ENCODE measurements around the gene AGRP. TPM values are rescaled to one million over a fixed set of nuclear protein-coding genes. Genes with fewer than 3 reads are reported as not detected.
A peak's percentile ranks its signal among the peaks of the same experiment; 100 is the strongest.

AGRP gene
- total and polyA plus RNA-seq, 12 donors = 2.9 to 98.1 (median 10.4) TPM

DNA sequence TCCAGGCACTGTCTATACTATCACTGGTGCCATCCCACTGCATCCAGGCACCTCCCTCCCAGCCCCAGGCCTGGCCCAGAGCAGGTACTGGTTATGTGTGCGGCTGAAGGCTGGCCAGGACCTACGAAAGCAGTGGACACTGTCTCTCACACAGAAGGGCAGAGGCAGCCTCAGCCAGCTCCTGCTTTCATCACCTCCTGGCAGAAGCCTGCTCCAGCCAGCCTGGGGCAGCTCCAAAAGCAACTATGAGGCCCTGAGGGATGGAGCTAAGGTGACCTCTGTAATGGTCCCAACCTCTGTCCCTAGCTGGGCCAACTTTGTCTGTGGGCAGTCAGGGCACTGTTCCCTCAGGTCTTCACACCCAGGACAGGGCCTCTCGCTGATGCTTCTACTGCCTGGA is 33.6 kb downstream of the AGRP start:
- no peak for TF ChIP-seq POLR2A (IDR thresholded peaks at IDR 0.05)
- TF ChIP-seq, protein P1, sequence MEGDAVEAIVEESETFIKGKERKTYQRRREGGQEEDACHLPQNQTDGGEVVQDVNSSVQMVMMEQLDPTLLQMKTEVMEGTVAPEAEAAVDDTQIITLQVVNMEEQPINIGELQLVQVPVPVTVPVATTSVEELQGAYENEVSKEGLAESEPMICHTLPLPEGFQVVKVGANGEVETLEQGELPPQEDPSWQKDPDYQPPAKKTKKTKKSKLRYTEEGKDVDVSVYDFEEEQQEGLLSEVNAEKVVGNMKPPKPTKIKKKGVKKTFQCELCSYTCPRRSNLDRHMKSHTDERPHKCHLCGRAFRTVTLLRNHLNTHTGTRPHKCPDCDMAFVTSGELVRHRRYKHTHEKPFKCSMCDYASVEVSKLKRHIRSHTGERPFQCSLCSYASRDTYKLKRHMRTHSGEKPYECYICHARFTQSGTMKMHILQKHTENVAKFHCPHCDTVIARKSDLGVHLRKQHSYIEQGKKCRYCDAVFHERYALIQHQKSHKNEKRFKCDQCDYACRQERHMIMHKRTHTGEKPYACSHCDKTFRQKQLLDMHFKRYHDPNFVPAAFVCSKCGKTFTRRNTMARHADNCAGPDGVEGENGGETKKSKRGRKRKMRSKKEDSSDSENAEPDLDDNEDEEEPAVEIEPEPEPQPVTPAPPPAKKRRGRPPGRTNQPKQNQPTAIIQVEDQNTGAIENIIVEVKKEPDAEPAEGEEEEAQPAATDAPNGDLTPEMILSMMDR (IDR thresholded peaks at IDR 0.05) = no peak
- no peaks in the 10 kb centered on the region for H3K9me3 ChIP-seq (replicated peaks in 1 of 3)
- H3K27me3 ChIP-seq = no peaks in the 10 kb centered on the region
- intact Hi-C loops (cut with DNase I) = no loop called here
- peaks cover 0 to 22% of the 10 kb centered on the region in 2 donors for H3K36me3 ChIP-seq (replicated peaks in 1 of 2)
- 25 to 63% (median 54%) methylated on average over 2 to 3 of the region's 3 CpGs for WGBS, 4 donors
- DNase-seq = peak in 6 of 7 donors; percentile 66 to 86 (median 70)
- no peak overlapping the region for H3K4me3 ChIP-seq
- peaks cover 56 to 72% of the 10 kb centered on the region in 2 donors for H3K4me1 ChIP-seq (replicated peaks in 1 of 2)
- H3K27ac ChIP-seq = peak overlapping the region in 4 of 5 donors; percentile 1 to 71 (median 54)

DNA sequence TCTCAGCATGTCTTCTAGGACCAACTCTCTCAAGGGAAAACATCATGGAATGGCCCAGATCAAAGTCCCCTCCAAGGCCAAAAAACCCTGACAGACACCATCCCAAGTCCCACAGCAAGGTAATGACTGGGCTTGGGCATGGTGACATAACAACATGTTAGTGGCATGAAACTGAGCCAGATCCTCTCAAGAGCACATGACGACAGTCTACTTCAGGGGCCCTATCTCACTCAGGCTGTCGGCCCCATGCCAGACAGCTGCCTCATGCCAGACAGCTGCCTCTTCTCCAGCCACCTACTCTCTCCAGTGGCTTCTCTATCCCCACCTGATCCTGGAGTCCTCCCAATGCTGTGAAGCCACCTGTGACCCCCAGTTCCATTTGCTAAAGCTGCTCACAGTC is 34.0 kb downstream of the AGRP start:
- H3K27ac ChIP-seq = peak overlapping the region in 4 of 5 donors; percentile 1 to 71 (median 54)
- H3K9me3 ChIP-seq (replicated peaks in 1 of 3) = no peaks in the 10 kb centered on the region
- peaks cover 60 to 76% of the 10 kb centered on the region in 2 donors for H3K4me1 ChIP-seq (replicated peaks in 1 of 2)
- WGBS, 4 donors = 6 to 35% (median 18%) methylated on average over 2 of the region's 2 CpGs
- H3K36me3 ChIP-seq (replicated peaks in 1 of 2) = peaks cover 0 to 24% of the 10 kb centered on the region in 2 donors
- TF ChIP-seq POLR2A (IDR thresholded peaks at IDR 0.05) = no peak
- TF ChIP-seq, protein P1 (IDR thresholded peaks at IDR 0.05) = no peak
- DNase-seq = peak; percentile 53 to 87 (median 61)
- no peaks in the 10 kb centered on the region for H3K27me3 ChIP-seq
- H3K4me3 ChIP-seq = no peak overlapping the region
- intact Hi-C loops (cut with DNase I) = no loop called here

DNA sequence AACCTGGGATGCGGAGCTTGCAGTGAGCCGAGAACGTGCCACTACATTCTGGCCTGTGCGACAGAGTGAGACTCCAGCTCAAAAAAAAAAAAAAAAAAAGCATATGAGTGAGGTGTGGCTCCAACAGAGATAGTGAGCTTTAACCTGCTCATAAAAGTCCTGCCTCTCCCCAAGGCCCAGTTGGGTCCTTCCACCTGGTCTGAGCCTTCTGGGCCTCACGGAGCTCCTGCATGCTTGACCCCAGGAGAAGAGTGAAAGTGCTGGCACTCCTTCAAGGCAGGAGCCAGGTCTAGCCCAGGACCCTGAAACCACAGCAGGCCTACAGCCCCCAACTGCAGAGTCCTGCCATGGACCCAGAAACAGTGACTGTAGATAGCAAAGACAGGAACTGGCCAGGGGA is 34.8 kb downstream of the AGRP start:
- peaks cover 67 to 83% of the 10 kb centered on the region in 2 donors for H3K4me1 ChIP-seq (replicated peaks in 1 of 2)
- peaks cover 0 to 30% of the 10 kb centered on the region in 2 donors for H3K36me3 ChIP-seq (replicated peaks in 1 of 2)
- no peak overlapping the region for H3K4me3 ChIP-seq
- WGBS, 4 donors = 91 to 98% (median 95%) methylated on average over 5 of the region's 5 CpGs
- peak overlapping the region in 3 of 5 donors; percentile 48 to 71 (median 61) for H3K27ac ChIP-seq
- no peaks in the 10 kb centered on the region for H3K9me3 ChIP-seq (replicated peaks in 1 of 3)
- no peaks in the 10 kb centered on the region for H3K27me3 ChIP-seq
- intact Hi-C loops (cut with DNase I) = no loop called here
- no peak for DNase-seq
- TF ChIP-seq POLR2A (IDR thresholded peaks at IDR 0.05) = no peak
- TF ChIP-seq, protein P1 (IDR thresholded peaks at IDR 0.05) = no peak

DNA sequence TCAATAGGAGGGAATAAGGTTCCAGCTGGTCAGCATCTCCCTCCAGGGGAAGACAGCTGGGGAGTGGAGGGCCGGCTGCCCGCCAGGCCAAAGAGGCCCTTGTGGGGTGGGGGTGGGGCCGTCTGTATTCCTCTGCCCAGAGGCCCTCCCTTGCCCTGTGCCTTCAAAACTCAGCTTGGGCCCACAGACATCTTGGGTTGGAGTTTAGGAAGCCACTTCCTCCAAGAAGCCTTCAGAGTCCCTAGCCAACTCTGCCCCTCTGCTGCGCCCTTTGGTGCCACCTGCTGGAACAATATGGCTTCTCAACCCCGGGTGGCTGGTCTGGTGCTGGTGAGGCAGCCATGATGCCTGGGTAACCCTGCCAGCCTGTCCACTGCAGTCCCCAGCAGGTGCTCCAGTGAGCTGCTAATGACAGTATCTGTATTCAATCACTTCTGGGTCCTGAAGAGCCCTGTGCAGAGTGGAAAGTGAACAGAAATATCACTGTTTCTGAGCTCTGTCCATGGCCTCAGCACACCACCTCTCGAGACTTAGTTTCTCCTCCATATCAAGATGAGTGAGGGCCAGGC is 35.8 kb downstream of the AGRP start:
- Histone ChIP-seq H3K4me1 (replicated peaks in 1 of 2) (peaks cover 77 to 93% of the 10 kb centered on the region in 2 donors), H3K27ac (peak overlapping the region in 4 of 5 donors; percentile 1 to 82 (median 74)), H3K4me3 (no peak overlapping the region), H3K9me3 (replicated peaks in 1 of 3) (no peaks in the 10 kb centered on the region), H3K27me3 (no peaks in the 10 kb centered on the region), H3K36me3 (replicated peaks in 1 of 2) (peaks cover 0 to 22% of the 10 kb centered on the region in 2 donors)
- WGBS, 4 donors = 53 to 70% (median 55%) methylated on average over 2 to 6 of the region's 6 CpGs
- peak in 6 of 7 donors; percentile 51 to 73 (median 60) for DNase-seq
- intact Hi-C loops (cut with DNase I) = no loop called here
- TF ChIP-seq POLR2A (IDR thresholded peaks at IDR 0.05) = no peak
- TF ChIP-seq, protein P1 (IDR thresholded peaks at IDR 0.05) = peak in 5 of 6 experiments; percentile 24 to 55 (median 45)
